Glutamatergic neuron (in vitro differentiated cells): ENCODE measurements around the gene RBM19. TPM values are rescaled to one million over a fixed set of nuclear protein-coding genes. Genes with fewer than 3 reads are reported as not detected.

Source experiments
- DNase-seq: peaks from one replicate; pipeline ENCODE4 v3.0.0; 2022
- H3K27ac Mint-ChIP-seq: one replicate; pipeline ENCODE4 v1.8.0; 2020; ENCODE audit warnings: mild to moderate bottlenecking, mixed read lengths, inconsistent platforms; ENCODE audit not compliant: unreplicated experiment
- H3K27me3 Mint-ChIP-seq: one replicate; pipeline ENCODE4 v1.8.0; 2020; ENCODE audit warnings: mild to moderate bottlenecking, moderate library complexity, mixed read lengths, inconsistent platforms; ENCODE audit not compliant: unreplicated experiment
- H3K36me3 Mint-ChIP-seq: one replicate; pipeline ENCODE4 v1.8.0; 2020; ENCODE audit warnings: mild to moderate bottlenecking, mixed read lengths, inconsistent platforms; ENCODE audit not compliant: unreplicated experiment
- H3K4me1 Mint-ChIP-seq: one replicate; pipeline ENCODE4 v1.8.0; 2020; ENCODE audit warnings: mild to moderate bottlenecking, low read depth, mixed read lengths, inconsistent platforms; ENCODE audit not compliant: unreplicated experiment
- H3K4me3 Mint-ChIP-seq: one replicate; pipeline ENCODE4 v1.8.0; 2020; ENCODE audit warnings: mild to moderate bottlenecking, mixed read lengths, inconsistent platforms; ENCODE audit not compliant: unreplicated experiment
- H3K9me3 Mint-ChIP-seq: one replicate; pipeline ENCODE4 v1.8.0; 2020; ENCODE audit warnings: mild to moderate bottlenecking, moderate library complexity, mixed read lengths, inconsistent platforms; ENCODE audit not compliant: unreplicated experiment
- total RNA-seq: library from RNA; stranded (reverse); fragmentation: NEBNext Ultra II Directional; extraction: Animal tissue kit (Norgen Biotek cat#: 25700); gene quantifications from one replicate; pipeline ENCODE4 v1.2.1, GENCODE V29; 2021; ENCODE audit not compliant: unreplicated experiment
- TF ChIP-seq, protein P1 (sequence below): fragments of 200-600 bp; sonication (generic); IDR thresholded peaks from one replicate; pipeline ENCODE4 v1.5.0; 2021; ENCODE audit not compliant: partially characterized antibody, unreplicated experiment

Gene RBM19
- total RNA-seq, 1 donor from 2014 or later, result 27.4 TPM

- peaks cover 7% of the 10 kb centered on the region for H3K27me3 Mint-ChIP-seq
- H3K36me3 Mint-ChIP-seq, result no peaks in the 10 kb centered on the region
- no peak for DNase-seq
Measured at GRCh38 chr12:113981876-113982275, 15.8 kb upstream of the RBM19 start.

DNA sequence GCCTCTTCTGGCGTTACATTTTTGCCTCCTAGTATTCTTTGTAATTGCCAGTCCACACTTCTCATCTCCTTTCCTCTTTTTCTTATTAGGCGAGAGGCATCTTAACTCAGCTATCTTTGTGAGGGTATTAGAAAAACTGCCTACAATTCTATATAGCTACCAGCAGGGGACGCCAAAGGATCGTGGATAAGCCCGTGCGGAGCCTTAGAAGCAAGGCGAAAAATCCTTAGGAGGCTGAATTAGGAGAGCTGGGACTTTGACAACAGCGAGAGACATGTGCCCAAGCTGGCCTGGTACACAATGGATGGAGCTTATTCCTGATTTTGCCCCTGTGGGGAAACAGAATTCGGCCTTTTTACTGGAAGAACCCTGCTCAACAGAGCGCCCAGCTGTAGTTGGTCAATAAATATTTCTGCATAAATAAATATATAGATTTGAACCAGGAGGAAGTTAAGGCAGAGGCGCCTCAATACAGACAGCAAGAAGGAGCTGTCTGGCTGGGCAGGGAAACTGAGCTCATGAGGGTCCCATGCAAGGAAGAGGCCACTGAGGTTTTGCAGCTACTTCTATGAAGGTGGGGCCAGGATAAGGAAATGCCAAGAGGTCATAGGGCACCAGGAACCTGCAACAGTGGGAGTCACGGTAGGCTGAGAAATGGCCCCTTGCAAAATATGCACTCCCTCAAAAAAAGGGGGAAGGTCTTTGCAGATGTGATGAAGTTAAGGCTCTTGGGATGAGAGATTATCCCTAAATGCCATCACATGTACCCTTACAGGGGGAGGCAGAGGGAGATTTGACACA, 14.6 kb upstream of the RBM19 start:
- Mint-ChIP-seq H3K4me3 (no peak overlapping the region), H3K9me3 (peaks cover 2% of the 10 kb centered on the region), H3K27ac (no peak overlapping the region), H3K36me3 (no peaks in the 10 kb centered on the region), H3K4me1 (no peaks in the 10 kb centered on the region), H3K27me3 (peaks cover 7% of the 10 kb centered on the region)
- DNase-seq, result peak; percentile 52
- TF ChIP-seq, protein P1, sequence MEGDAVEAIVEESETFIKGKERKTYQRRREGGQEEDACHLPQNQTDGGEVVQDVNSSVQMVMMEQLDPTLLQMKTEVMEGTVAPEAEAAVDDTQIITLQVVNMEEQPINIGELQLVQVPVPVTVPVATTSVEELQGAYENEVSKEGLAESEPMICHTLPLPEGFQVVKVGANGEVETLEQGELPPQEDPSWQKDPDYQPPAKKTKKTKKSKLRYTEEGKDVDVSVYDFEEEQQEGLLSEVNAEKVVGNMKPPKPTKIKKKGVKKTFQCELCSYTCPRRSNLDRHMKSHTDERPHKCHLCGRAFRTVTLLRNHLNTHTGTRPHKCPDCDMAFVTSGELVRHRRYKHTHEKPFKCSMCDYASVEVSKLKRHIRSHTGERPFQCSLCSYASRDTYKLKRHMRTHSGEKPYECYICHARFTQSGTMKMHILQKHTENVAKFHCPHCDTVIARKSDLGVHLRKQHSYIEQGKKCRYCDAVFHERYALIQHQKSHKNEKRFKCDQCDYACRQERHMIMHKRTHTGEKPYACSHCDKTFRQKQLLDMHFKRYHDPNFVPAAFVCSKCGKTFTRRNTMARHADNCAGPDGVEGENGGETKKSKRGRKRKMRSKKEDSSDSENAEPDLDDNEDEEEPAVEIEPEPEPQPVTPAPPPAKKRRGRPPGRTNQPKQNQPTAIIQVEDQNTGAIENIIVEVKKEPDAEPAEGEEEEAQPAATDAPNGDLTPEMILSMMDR, result peak; percentile 98

More at GRCh38 chr12:113981876-113982275, 15.8 kb upstream of the RBM19 start:
- Mint-ChIP-seq H3K27ac (no peak overlapping the region), H3K9me3 (peaks cover 2% of the 10 kb centered on the region), H3K4me1 (no peaks in the 10 kb centered on the region), H3K4me3 (no peak overlapping the region)
- TF ChIP-seq, protein P1, result no peak

GRCh38 chr12:113980054-113980453, 13.9 kb upstream of the RBM19 start:
- H3K4me3 Mint-ChIP-seq, result no peak overlapping the region
- peaks cover 7% of the 10 kb centered on the region for H3K27me3 Mint-ChIP-seq
- H3K27ac Mint-ChIP-seq, result no peak overlapping the region
- peaks cover 2% of the 10 kb centered on the region for H3K9me3 Mint-ChIP-seq
- DNase-seq, result no peak
- H3K4me1 Mint-ChIP-seq, result no peaks in the 10 kb centered on the region
- TF ChIP-seq, protein P1, result no peak
- H3K36me3 Mint-ChIP-seq, result no peaks in the 10 kb centered on the region

- TF ChIP-seq, protein P1, result no peak
- H3K36me3 Mint-ChIP-seq, result no peaks in the 10 kb centered on the region
- H3K9me3 Mint-ChIP-seq, result no peaks in the 10 kb centered on the region
- no peak overlapping the region for H3K27ac Mint-ChIP-seq
- no peaks in the 10 kb centered on the region for H3K4me1 Mint-ChIP-seq
- no peak overlapping the region for H3K4me3 Mint-ChIP-seq
- no peak for DNase-seq
- peaks cover 5% of the 10 kb centered on the region for H3K27me3 Mint-ChIP-seq
Measured at GRCh38 chr12:113978080-113978479, 12.0 kb upstream of the RBM19 start.

DNA sequence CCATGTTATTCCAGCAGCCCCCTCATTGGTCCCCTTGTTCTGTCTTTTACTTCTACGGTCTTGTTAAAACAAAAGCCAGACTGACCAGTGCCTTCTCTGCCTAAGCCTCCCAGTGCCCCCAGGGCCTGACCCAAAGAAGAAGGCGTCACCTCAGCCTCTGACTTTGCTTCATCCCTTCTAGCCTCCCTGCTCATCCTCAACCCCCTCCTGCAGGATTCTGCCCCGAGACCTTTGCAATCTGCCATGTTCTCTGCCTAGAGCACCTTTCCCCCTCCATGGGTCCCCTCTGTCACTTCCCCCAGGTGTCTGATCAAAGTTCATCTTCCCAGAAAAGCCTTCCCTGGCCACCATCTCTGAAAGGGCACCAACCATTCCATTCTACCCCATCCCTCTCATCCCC, 7.9 kb upstream of the RBM19 start:
- TF ChIP-seq, protein P1, result no peak
- peaks cover 5% of the 10 kb centered on the region for H3K27me3 Mint-ChIP-seq

More for the DNA sequence above, 7.9 kb upstream of the RBM19 start:
- H3K4me3 Mint-ChIP-seq, result no peak overlapping the region
- H3K27ac Mint-ChIP-seq, result peak overlapping the region; percentile 20
- DNase-seq, result no peak
- H3K9me3 Mint-ChIP-seq, result no peaks in the 10 kb centered on the region
- H3K4me1 Mint-ChIP-seq, result no peaks in the 10 kb centered on the region
- no peaks in the 10 kb centered on the region for H3K36me3 Mint-ChIP-seq
